Measurements from ENCODE around the gene RARA.

DNA sequence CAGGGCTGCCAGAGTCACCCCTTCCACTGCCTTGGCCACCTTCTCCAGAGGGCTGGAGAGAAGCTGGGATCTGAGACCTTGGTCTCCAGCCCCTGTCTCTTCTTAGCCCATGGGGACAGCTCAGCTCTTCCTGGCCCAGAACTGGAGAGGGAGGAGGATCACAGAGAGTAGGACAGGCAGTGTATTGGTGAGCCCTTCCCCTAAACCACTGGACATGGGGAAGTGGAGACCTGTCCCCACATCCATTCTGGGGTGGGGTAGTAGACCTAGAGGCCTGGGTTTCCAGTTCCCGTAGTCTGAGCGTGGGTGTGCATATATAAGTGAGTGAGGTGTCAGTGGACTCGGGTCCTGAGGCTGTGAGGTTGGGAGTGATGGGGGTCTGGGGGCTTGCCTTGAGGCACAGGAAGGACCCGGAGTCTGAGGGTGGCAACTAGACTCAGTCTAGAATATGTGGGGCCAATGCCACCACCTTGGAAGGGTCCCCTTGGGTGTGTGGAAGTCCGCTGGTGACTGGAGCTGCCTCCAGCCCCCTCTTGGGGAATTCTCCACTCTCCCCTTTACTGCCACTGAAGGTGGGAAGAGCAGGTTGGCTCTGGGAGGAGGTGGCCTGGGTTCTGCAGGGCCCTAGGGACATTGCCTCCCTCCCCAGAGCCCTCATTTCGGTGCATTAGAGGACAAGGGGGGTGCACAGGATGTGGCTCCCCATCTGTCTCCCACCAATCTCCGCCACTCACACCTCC is 35.6 kb downstream of the RARA start:
- TF ChIP-seq, protein P1, sequence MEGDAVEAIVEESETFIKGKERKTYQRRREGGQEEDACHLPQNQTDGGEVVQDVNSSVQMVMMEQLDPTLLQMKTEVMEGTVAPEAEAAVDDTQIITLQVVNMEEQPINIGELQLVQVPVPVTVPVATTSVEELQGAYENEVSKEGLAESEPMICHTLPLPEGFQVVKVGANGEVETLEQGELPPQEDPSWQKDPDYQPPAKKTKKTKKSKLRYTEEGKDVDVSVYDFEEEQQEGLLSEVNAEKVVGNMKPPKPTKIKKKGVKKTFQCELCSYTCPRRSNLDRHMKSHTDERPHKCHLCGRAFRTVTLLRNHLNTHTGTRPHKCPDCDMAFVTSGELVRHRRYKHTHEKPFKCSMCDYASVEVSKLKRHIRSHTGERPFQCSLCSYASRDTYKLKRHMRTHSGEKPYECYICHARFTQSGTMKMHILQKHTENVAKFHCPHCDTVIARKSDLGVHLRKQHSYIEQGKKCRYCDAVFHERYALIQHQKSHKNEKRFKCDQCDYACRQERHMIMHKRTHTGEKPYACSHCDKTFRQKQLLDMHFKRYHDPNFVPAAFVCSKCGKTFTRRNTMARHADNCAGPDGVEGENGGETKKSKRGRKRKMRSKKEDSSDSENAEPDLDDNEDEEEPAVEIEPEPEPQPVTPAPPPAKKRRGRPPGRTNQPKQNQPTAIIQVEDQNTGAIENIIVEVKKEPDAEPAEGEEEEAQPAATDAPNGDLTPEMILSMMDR (IDR thresholded peaks at IDR 0.05; ENCODE audit: borderline replicate concordance, extremely low read depth, low read length, poor library complexity, severe bottlenecking) = no peak
- TF ChIP-seq EZH2 (IDR thresholded peaks at IDR 0.05; ENCODE audit: borderline replicate concordance, low read depth, low read length, severe bottlenecking) = no peak
